ENCODE results near the gene RCL1.

Gene RCL1

GRCh38 chr9:4842213-4842612, 49.5 kb downstream of the RCL1 start:
- DNase-seq (ENCODE audit: low read depth) = no peak

- DNase-seq (ENCODE audit: low read depth) = no peak
Observed at GRCh38 chr9:4842734-4843133, 50.0 kb downstream of the RCL1 start.

GRCh38 chr9:4844056-4844838, 51.5 kb downstream of the RCL1 start:
- DNase-seq (ENCODE audit: low read depth) = no peak

GRCh38 chr9:4849369-4849768, 56.6 kb downstream of the RCL1 start:
- no peak for DNase-seq (ENCODE audit: low read depth)

GRCh38 chr9:4850603-4851310, 58.0 kb downstream of the RCL1 start:
- DNase-seq (ENCODE audit: low read depth) = no peak

GRCh38 chr9:4852419-4852818, 59.7 kb downstream of the RCL1 start:
- no peak for DNase-seq (ENCODE audit: low read depth)

- DNase-seq (ENCODE audit: low read depth) = no peak
Observed at GRCh38 chr9:4854265-4854590, 61.5 kb downstream of the RCL1 start.

- DNase-seq (ENCODE audit: low read depth) = no peak
Observed at GRCh38 chr9:4855841-4856240, 63.1 kb downstream of the RCL1 start.

- DNase-seq (ENCODE audit: low read depth) = no peak
Observed at GRCh38 chr9:4857163-4857810, 64.5 kb downstream of the RCL1 start.

- no peak for DNase-seq (ENCODE audit: low read depth)
Observed at GRCh38 chr9:4859035-4859434, 66.3 kb downstream of the RCL1 start.

- DNase-seq (ENCODE audit: low read depth) = no peak
Observed at GRCh38 chr9:4860383-4860782, 67.6 kb downstream of the RCL1 start.

GRCh38 chr9:4861145-4861544, 68.4 kb downstream of the RCL1 start:
- DNase-seq (ENCODE audit: low read depth) = no peak

GRCh38 chr9:4861736-4862451, 69.2 kb downstream of the RCL1 start:
- DNase-seq (ENCODE audit: low read depth) = no peak

- no peak for DNase-seq (ENCODE audit: low read depth)
Observed at GRCh38 chr9:4862506-4863250, 69.9 kb downstream of the RCL1 start.

GRCh38 chr9:4864234-4864661, 71.5 kb downstream of the RCL1 start:
- DNase-seq (ENCODE audit: low read depth) = no peak

GRCh38 chr9:4864698-4865097, 72.0 kb downstream of the RCL1 start:
- no peak for DNase-seq (ENCODE audit: low read depth)

GRCh38 chr9:4865681-4866080, 72.9 kb downstream of the RCL1 start:
- DNase-seq (ENCODE audit: low read depth) = no peak

- DNase-seq (ENCODE audit: low read depth) = no peak
Observed at GRCh38 chr9:4866239-4866969, 73.7 kb downstream of the RCL1 start.

- DNase-seq (ENCODE audit: low read depth) = no peak
Observed at GRCh38 chr9:4873066-4873465, 80.3 kb downstream of the RCL1 start.

GRCh38 chr9:4875559-4875958, 82.8 kb downstream of the RCL1 start:
- no peak for DNase-seq (ENCODE audit: low read depth)

GRCh38 chr9:4879115-4879558, 86.4 kb downstream of the RCL1 start:
- no peak for DNase-seq (ENCODE audit: low read depth)

All from stimulated activated CD4-positive, alpha-beta T cell treated with anti-CD3 and anti-CD28 coated beads, Interleukin-2, amount 100 ng/mL, for 4 hours (primary cell).